ENCODE results near the gene CLEC2D. TPM values are rescaled to one million over a fixed set of nuclear protein-coding genes. Genes with fewer than 3 reads are reported as not detected.
"Not testable (repeated sequence)": the region's sequence is repeated elsewhere in the genome, so short reads cannot be mapped to it uniquely, and the experiment has no call there.

CLEC2D gene
- total and polyA plus RNA-seq, 2 donors (not counting 3 experiments of a cell fraction or from before 2014, with no cell fraction given) = 1.8 to 4.1 TPM

DNA sequence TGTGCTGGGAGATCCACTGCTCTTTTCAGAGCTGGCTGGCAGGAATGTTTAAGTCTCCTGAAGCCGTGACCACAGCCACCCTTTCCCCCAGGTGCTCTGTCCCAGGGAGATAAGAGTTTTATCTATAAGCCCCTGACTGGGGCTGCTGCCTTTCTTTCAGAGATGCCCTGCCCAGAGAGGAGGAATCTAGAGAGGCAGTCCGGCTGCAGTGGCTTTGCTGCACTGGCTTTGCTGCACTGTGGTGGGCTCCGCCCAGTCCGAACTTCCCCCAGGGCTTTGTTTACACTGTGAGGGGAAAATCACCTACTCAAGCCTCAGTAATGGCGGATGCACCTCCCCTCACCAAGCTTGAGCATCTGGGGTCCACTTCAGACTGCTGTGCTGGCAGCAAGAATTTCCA lies 15.9 kb downstream of the CLEC2D start:
- dilution Hi-C loops (cut with MboI; ENCODE audit: extremely low pct_ligation_motif_present, low sequenced_read_pairs); H3K4me1 ChIP-seq (ENCODE audit: control insufficient read depth, extremely low read depth, insufficient read depth, low read length); DNase-seq (ENCODE audit: low read depth, low spot score); H3K79me2 ChIP-seq (ENCODE audit: control insufficient read depth, insufficient read depth, low read length); FAIRE-seq; H3K4me3 ChIP-seq (replicated peaks in 1 of 3; ENCODE audit: insufficient read depth in 1 of 3, low read depth in 1 of 3, low read length in 3 of 3); H2AFZ ChIP-seq (ENCODE audit: low read depth, low read length); H3K27me3 ChIP-seq (ENCODE audit: control insufficient read depth in 2 of 2, insufficient read depth in 2 of 2, low read length in 2 of 2); H3K9me1 ChIP-seq (replicated peaks; ENCODE audit: control insufficient read depth, extremely low read depth, insufficient read depth, low read length); H3K27ac ChIP-seq (ENCODE audit: insufficient read depth, low read depth, low read length); BruUV-seq (replicated peaks); CTCF ChIA-PET; POLR2A ChIA-PET; intact Hi-C loops (cut with micrococcal nuclease); H3K9me3 ChIP-seq (replicated peaks; ENCODE audit: control insufficient read depth, insufficient read depth, low read length); H4K20me1 ChIP-seq (replicated peaks; ENCODE audit: control insufficient read depth, extremely low read depth, insufficient read depth, low read length); H3K9ac ChIP-seq (replicated peaks; ENCODE audit: extremely low read depth, insufficient read depth, low read length); H3K4me2 ChIP-seq (ENCODE audit: insufficient read depth, low read length); H3K36me3 ChIP-seq (ENCODE audit: control insufficient read depth in 2 of 2, extremely low read depth in 1 of 2, insufficient read depth in 2 of 2, low read length in 2 of 2): not testable (repeated sequence)

DNA sequence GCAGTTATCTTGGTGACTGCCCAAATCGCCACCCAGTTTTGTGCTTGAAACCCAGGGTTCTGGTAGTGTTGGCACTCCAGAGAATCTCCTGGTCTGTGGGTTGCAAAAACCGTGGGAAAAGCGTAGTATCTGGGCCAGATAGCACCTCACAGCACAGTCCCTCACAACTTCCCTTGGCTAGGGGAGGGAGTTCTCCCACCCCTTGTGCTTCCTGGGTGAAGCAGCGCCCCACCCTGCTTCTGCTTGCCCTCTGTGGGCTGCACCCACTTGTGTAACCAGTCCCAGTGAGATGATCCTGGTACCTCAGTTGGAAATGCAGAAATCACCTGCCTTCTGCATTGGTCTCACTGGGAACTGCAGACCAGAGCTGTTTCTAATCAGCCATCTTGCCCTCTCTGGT lies 16.4 kb downstream of the CLEC2D start:
- DNase-seq (ENCODE audit: low read depth, low spot score) = no peak
- no peak overlapping the region for H3K4me2 ChIP-seq (ENCODE audit: insufficient read depth, low read length)
- intact Hi-C loops (cut with micrococcal nuclease) (no loop called here), dilution Hi-C loops (cut with MboI; ENCODE audit: extremely low pct_ligation_motif_present, low sequenced_read_pairs) (no loop called here)
- H4K20me1 ChIP-seq (replicated peaks; ENCODE audit: control insufficient read depth, extremely low read depth, insufficient read depth, low read length) = no peaks in the 10 kb centered on the region
- no peaks in the 10 kb centered on the region for H3K4me1 ChIP-seq (ENCODE audit: control insufficient read depth, extremely low read depth, insufficient read depth, low read length)
- H3K9me1 ChIP-seq (replicated peaks; ENCODE audit: control insufficient read depth, extremely low read depth, insufficient read depth, low read length) = no peaks in the 10 kb centered on the region
- no peak for FAIRE-seq
- no peak for TF ChIP-seq GATA2 (IDR thresholded peaks at IDR 0.05; ENCODE audit: insufficient read depth, insufficient read length, low read depth, low read length)
- no peak for TF ChIP-seq JUN (IDR thresholded peaks at IDR 0.05; ENCODE audit: borderline replicate concordance, insufficient read depth, insufficient read length, low read depth)
- no peak for TF ChIP-seq EZH2 (IDR thresholded peaks at IDR 0.05; ENCODE audit: borderline replicate concordance, low read depth, low read length, severe bottlenecking)
- no peak for TF ChIP-seq POLR2AphosphoS5 (IDR thresholded peaks at IDR 0.05; ENCODE audit: insufficient read depth, low read depth, low read length)
- TF ChIP-seq FOS (IDR thresholded peaks at IDR 0.05; ENCODE audit: borderline replicate concordance, insufficient read depth, low read length) = no peak
- no peaks in the 10 kb centered on the region for H3K36me3 ChIP-seq (ENCODE audit: control insufficient read depth in 2 of 2, extremely low read depth in 1 of 2, insufficient read depth in 2 of 2, low read length in 2 of 2)
- H3K4me3 ChIP-seq (replicated peaks in 1 of 3; ENCODE audit: insufficient read depth in 1 of 3, low read depth in 1 of 3, low read length in 3 of 3) = no peak overlapping the region
- no TSS peak for BruUV-seq (replicated peaks)
- no peaks in the 10 kb centered on the region for H3K27me3 ChIP-seq (ENCODE audit: control insufficient read depth in 2 of 2, insufficient read depth in 2 of 2, low read length in 2 of 2)
- ChIA-PET CTCF (no interaction called here), POLR2A (no interaction called here)
- no peaks in the 10 kb centered on the region for H3K79me2 ChIP-seq (ENCODE audit: control insufficient read depth, insufficient read depth, low read length)
- no peak overlapping the region for H2AFZ ChIP-seq (ENCODE audit: low read depth, low read length)
- no peak overlapping the region for H3K27ac ChIP-seq (ENCODE audit: insufficient read depth, low read depth, low read length)
- H3K9me3 ChIP-seq (replicated peaks; ENCODE audit: control insufficient read depth, insufficient read depth, low read length) = no peaks in the 10 kb centered on the region
- H3K9ac ChIP-seq (replicated peaks; ENCODE audit: extremely low read depth, insufficient read depth, low read length) = no peak overlapping the region

Measured in endothelial cell of umbilical vein (primary cell).